ENCODE results near the gene MEN1.

DNA sequence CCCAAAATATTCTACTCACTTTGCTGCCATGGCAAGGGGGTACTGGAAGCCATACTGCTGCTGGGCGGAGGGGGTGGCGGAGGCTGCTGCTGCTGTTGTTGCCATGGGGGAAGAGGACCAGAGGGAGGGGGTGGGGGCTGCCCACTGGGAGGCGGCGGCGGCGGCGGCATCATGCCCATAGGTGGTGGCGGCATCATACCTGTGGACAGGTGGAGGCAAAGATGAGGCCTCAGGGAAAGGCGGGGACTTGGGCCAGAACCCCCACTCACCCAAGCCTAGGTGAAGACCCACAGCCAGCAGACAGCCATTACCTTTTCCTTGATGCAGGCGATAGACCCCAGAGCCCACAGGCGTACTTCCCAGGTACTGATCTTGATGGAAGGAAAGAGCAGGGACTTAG is 43.5 kb downstream of the MEN1 start:
- TF ChIP-seq FOXA1 (IDR thresholded peaks at IDR 0.05) (no peak), BHLHE40 (IDR thresholded peaks at IDR 0.05; ENCODE audit: borderline replicate concordance) (no peak), FOXM1 (IDR thresholded peaks at IDR 0.05; ENCODE audit: borderline replicate concordance) (no peak), SP1 (IDR thresholded peaks at IDR 0.05) (no peak), SUZ12 (IDR thresholded peaks at IDR 0.05) (no peak), LEF1 (IDR thresholded peaks at IDR 0.05; ENCODE audit: borderline replicate concordance) (no peak), ARNT (IDR thresholded peaks at IDR 0.05) (no peak), CTBP1 (IDR thresholded peaks at IDR 0.05; ENCODE audit: borderline replicate concordance) (no peak), FOXK2 (IDR thresholded peaks at IDR 0.05) (no peak), ZNF384 (IDR thresholded peaks at IDR 0.05) (no peak), NFRKB (IDR thresholded peaks at IDR 0.05) (no peak)
- TF ChIP-seq, protein P1, sequence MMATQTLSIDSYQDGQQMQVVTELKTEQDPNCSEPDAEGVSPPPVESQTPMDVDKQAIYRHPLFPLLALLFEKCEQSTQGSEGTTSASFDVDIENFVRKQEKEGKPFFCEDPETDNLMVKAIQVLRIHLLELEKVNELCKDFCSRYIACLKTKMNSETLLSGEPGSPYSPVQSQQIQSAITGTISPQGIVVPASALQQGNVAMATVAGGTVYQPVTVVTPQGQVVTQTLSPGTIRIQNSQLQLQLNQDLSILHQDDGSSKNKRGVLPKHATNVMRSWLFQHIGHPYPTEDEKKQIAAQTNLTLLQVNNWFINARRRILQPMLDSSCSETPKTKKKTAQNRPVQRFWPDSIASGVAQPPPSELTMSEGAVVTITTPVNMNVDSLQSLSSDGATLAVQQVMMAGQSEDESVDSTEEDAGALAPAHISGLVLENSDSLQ (IDR thresholded peaks at IDR 0.05) = no peak
